ENCODE data around the gene TMEM95.

The TMEM95 gene

GRCh38 chr17:7317161-7317803, 37.7 kb upstream of the TMEM95 start:
- peaks cover 71% of the 10 kb centered on the region for H3K36me3 ChIP-seq (ENCODE audit: insufficient read depth, insufficient read length, low read length)
- no peaks in the 10 kb centered on the region for H3K9me3 ChIP-seq (ENCODE audit: insufficient read depth, low read length)
- H3K9ac ChIP-seq (ENCODE audit: insufficient read length, low read depth): no peak overlapping the region
- H3K27me3 ChIP-seq (ENCODE audit: insufficient read depth, insufficient read length): no peaks in the 10 kb centered on the region
- DNase-seq (ENCODE audit: low read depth, low spot score): no peak
- TF ChIP-seq YY1 (IDR thresholded peaks at IDR 0.05; ENCODE audit: insufficient read depth, insufficient read length) (no peak), SUZ12 (IDR thresholded peaks at IDR 0.05; ENCODE audit: extremely low read depth, insufficient read depth, insufficient read length) (no peak), ZNF274 (IDR thresholded peaks at IDR 0.05; ENCODE audit: low read depth, low read length) (no peak)
- no peak overlapping the region for H3K4me3 ChIP-seq (ENCODE audit: insufficient read length, low read depth)
- H3K4me1 ChIP-seq (ENCODE audit: insufficient read depth, insufficient read length): peaks cover 6% of the 10 kb centered on the region

- Histone ChIP-seq H3K9me3 (ENCODE audit: insufficient read depth, low read length) (no peaks in the 10 kb centered on the region), H3K27me3 (ENCODE audit: insufficient read depth, insufficient read length) (no peaks in the 10 kb centered on the region), H3K36me3 (ENCODE audit: insufficient read depth, insufficient read length, low read length) (peaks cover 71% of the 10 kb centered on the region), H3K4me3 (ENCODE audit: insufficient read length, low read depth) (no peak overlapping the region), H3K9ac (ENCODE audit: insufficient read length, low read depth) (no peak overlapping the region), H3K4me1 (ENCODE audit: insufficient read depth, insufficient read length) (peaks cover under 1% of the 10 kb centered on the region)
- DNase-seq (ENCODE audit: low read depth, low spot score): no peak
- TF ChIP-seq SUZ12 (IDR thresholded peaks at IDR 0.05; ENCODE audit: extremely low read depth, insufficient read depth, insufficient read length) (no peak), YY1 (IDR thresholded peaks at IDR 0.05; ENCODE audit: insufficient read depth, insufficient read length) (no peak), ZNF274 (IDR thresholded peaks at IDR 0.05; ENCODE audit: low read depth, low read length) (no peak)
Measured at GRCh38 chr17:7318121-7318860, 36.7 kb upstream of the TMEM95 start.

GRCh38 chr17:7321466-7321865, 33.5 kb upstream of the TMEM95 start:
- H3K36me3 ChIP-seq (ENCODE audit: insufficient read depth, insufficient read length, low read length): peaks cover 85% of the 10 kb centered on the region
- DNase-seq (ENCODE audit: low read depth, low spot score): no peak
- H3K27me3 ChIP-seq (ENCODE audit: insufficient read depth, insufficient read length): no peaks in the 10 kb centered on the region
- H3K4me3 ChIP-seq (ENCODE audit: insufficient read length, low read depth): no peak overlapping the region
- no peak overlapping the region for H3K9ac ChIP-seq (ENCODE audit: insufficient read length, low read depth)
- H3K9me3 ChIP-seq (ENCODE audit: insufficient read depth, low read length): no peaks in the 10 kb centered on the region
- no peaks in the 10 kb centered on the region for H3K4me1 ChIP-seq (ENCODE audit: insufficient read depth, insufficient read length)
- TF ChIP-seq ZNF274 (IDR thresholded peaks at IDR 0.05; ENCODE audit: low read depth, low read length) (no peak), YY1 (IDR thresholded peaks at IDR 0.05; ENCODE audit: insufficient read depth, insufficient read length) (no peak), SUZ12 (IDR thresholded peaks at IDR 0.05; ENCODE audit: extremely low read depth, insufficient read depth, insufficient read length) (no peak)

GRCh38 chr17:7322520-7323194, 32.3 kb upstream of the TMEM95 start:
- no peak for DNase-seq (ENCODE audit: low read depth, low spot score)
- peaks cover 88% of the 10 kb centered on the region for H3K36me3 ChIP-seq (ENCODE audit: insufficient read depth, insufficient read length, low read length)

GRCh38 chr17:7323731-7324437, 31.1 kb upstream of the TMEM95 start:
- Histone ChIP-seq H3K27me3 (ENCODE audit: insufficient read depth, insufficient read length) (no peaks in the 10 kb centered on the region), H3K9me3 (ENCODE audit: insufficient read depth, low read length) (no peaks in the 10 kb centered on the region), H3K4me3 (ENCODE audit: insufficient read length, low read depth) (no peak overlapping the region), H3K9ac (ENCODE audit: insufficient read length, low read depth) (no peak overlapping the region), H3K36me3 (ENCODE audit: insufficient read depth, insufficient read length, low read length) (peaks cover 76% of the 10 kb centered on the region), H3K4me1 (ENCODE audit: insufficient read depth, insufficient read length) (no peaks in the 10 kb centered on the region)
- TF ChIP-seq YY1 (IDR thresholded peaks at IDR 0.05; ENCODE audit: insufficient read depth, insufficient read length) (no peak), ZNF274 (IDR thresholded peaks at IDR 0.05; ENCODE audit: low read depth, low read length) (no peak), SUZ12 (IDR thresholded peaks at IDR 0.05; ENCODE audit: extremely low read depth, insufficient read depth, insufficient read length) (no peak)
- no peak for DNase-seq (ENCODE audit: low read depth, low spot score)

More at GRCh38 chr17:7322520-7323194, 32.3 kb upstream of the TMEM95 start:
- Histone ChIP-seq H3K4me1 (ENCODE audit: insufficient read depth, insufficient read length) (no peaks in the 10 kb centered on the region), H3K9ac (ENCODE audit: insufficient read length, low read depth) (no peak overlapping the region), H3K27me3 (ENCODE audit: insufficient read depth, insufficient read length) (no peaks in the 10 kb centered on the region), H3K4me3 (ENCODE audit: insufficient read length, low read depth) (no peak overlapping the region), H3K9me3 (ENCODE audit: insufficient read depth, low read length) (no peaks in the 10 kb centered on the region)
- TF ChIP-seq YY1 (IDR thresholded peaks at IDR 0.05; ENCODE audit: insufficient read depth, insufficient read length) (no peak), ZNF274 (IDR thresholded peaks at IDR 0.05; ENCODE audit: low read depth, low read length) (no peak), SUZ12 (IDR thresholded peaks at IDR 0.05; ENCODE audit: extremely low read depth, insufficient read depth, insufficient read length) (no peak)

- no peak for DNase-seq (ENCODE audit: low read depth, low spot score)
- TF ChIP-seq SUZ12 (IDR thresholded peaks at IDR 0.05; ENCODE audit: extremely low read depth, insufficient read depth, insufficient read length) (no peak), YY1 (IDR thresholded peaks at IDR 0.05; ENCODE audit: insufficient read depth, insufficient read length) (no peak), ZNF274 (IDR thresholded peaks at IDR 0.05; ENCODE audit: low read depth, low read length) (no peak)
Measured at GRCh38 chr17:7324438-7324779, 30.5 kb upstream of the TMEM95 start.

More at GRCh38 chr17:7324438-7324779, 30.5 kb upstream of the TMEM95 start:
- no peak overlapping the region for H3K9ac ChIP-seq (ENCODE audit: insufficient read length, low read depth)
- no peaks in the 10 kb centered on the region for H3K4me1 ChIP-seq (ENCODE audit: insufficient read depth, insufficient read length)
- H3K27me3 ChIP-seq (ENCODE audit: insufficient read depth, insufficient read length): no peaks in the 10 kb centered on the region
- H3K36me3 ChIP-seq (ENCODE audit: insufficient read depth, insufficient read length, low read length): peaks cover 73% of the 10 kb centered on the region
- H3K4me3 ChIP-seq (ENCODE audit: insufficient read length, low read depth): no peak overlapping the region
- no peaks in the 10 kb centered on the region for H3K9me3 ChIP-seq (ENCODE audit: insufficient read depth, low read length)

Measured in NT2/D1 (cell line).